Muscle layer of duodenum (tissue), 2 donors: ENCODE results near the gene KCNK10.

Experiments used
- H3K27ac ChIP-seq: one replicate; pipeline ENCODE4 v1.7.0; 2013; ENCODE audit warnings: mild to moderate bottlenecking, low read length
- H3K27me3 ChIP-seq: one replicate; pipeline ENCODE4 v1.7.0; 2013; ENCODE audit warnings: low read depth, mild to moderate bottlenecking, control low read depth, low read length
- H3K36me3 ChIP-seq, 2 donors: one replicate each; pipeline ENCODE4 v1.7.0; 2013; ENCODE audit warnings: low read length in 2 of 2, control low read depth in 1 of 2, mild to moderate bottlenecking in 1 of 2; ENCODE audit not compliant: insufficient read depth in 2 of 2, control insufficient read depth in 1 of 2
- H3K4me1 ChIP-seq, 2 donors: one replicate each; pipeline ENCODE4 v1.7.0; 2013; ENCODE audit warnings: low read length in 2 of 2, mild to moderate bottlenecking in 2 of 2, control low read depth in 1 of 2, moderate library complexity in 1 of 2; ENCODE audit not compliant: insufficient read depth in 2 of 2, control insufficient read depth in 1 of 2
- H3K4me3 ChIP-seq, 2 donors: one replicate each; pipeline ENCODE4 v1.7.0; 2013; ENCODE audit warnings: low read length in 2 of 2, low read depth in 1 of 2, mild to moderate bottlenecking in 1 of 2
- H3K9me3 ChIP-seq, 2 donors: one replicate each; pipeline ENCODE4 v1.7.0; 2013; ENCODE audit warnings: low read length in 2 of 2, control low read depth in 1 of 2, mild to moderate bottlenecking in 1 of 2; ENCODE audit not compliant: control insufficient read depth in 1 of 2
- donor health status: healthy.

The KCNK10 gene

DNA sequence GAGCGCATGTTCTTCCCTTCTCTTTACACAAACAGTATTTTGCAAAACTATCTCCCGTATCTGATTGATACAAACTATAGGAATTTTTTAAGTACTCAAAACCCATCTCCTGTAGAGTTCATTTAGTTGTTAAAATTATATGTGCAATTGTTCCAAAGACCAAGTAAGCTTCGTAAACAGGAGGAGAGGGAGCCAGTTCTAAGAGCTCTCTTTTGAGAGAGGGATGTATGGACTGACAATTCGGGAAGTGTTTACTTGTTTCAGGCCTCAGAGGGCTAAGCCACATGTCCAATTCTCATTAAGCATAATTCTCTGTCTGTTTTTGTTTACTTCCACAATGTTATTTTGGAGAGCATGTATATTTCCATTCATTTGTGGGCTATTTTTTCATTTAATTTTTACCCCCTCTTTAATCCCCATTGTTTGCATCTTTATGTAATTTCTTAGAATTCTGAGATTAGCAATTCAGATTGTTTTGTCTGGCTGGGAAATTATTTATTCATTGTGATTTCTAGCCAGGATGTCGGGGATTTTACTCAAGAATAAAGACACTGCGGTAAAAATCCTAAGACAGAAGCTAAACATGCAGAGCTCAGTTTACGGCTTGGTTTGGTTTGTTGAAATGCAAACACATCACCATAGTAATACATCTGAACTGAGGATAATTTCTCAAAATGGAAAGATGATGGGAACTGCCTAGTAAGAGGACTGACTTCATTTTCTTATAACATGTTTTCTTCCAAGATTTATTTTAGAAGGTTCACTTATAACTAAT lies 126.8 kb downstream of the KCNK10 start:
- no peaks in the 10 kb centered on the region for H3K4me1 ChIP-seq
- H3K4me3 ChIP-seq, result no peak overlapping the region
- H3K27ac ChIP-seq, result no peak overlapping the region
- H3K36me3 ChIP-seq, result no peaks in the 10 kb centered on the region
- no peaks in the 10 kb centered on the region for H3K27me3 ChIP-seq
- H3K9me3 ChIP-seq, result no peaks in the 10 kb centered on the region

DNA sequence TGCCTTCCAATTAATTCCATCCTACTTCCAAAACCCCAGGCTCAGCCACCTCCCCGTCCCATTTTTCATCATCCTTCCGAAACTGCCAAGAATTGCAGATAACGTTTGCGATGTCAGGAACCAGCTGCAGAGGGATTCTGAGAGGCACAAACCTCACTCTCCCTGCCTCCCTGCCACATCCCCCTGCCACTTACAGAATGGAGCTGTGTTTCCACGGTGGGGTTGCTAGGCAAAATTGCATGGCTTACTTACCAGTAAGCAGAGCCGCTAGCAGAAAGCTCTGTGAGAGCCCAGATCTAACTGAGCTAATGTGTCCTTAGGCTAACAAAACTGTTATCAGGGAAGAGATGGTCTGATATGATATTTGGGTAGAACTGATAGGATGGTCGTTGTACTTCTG lies 127.4 kb downstream of the KCNK10 start:
- Histone ChIP-seq H3K27me3 (no peaks in the 10 kb centered on the region), H3K27ac (no peak overlapping the region), H3K9me3 (no peaks in the 10 kb centered on the region), H3K36me3 (no peaks in the 10 kb centered on the region), H3K4me1 (no peaks in the 10 kb centered on the region), H3K4me3 (no peak overlapping the region)

DNA sequence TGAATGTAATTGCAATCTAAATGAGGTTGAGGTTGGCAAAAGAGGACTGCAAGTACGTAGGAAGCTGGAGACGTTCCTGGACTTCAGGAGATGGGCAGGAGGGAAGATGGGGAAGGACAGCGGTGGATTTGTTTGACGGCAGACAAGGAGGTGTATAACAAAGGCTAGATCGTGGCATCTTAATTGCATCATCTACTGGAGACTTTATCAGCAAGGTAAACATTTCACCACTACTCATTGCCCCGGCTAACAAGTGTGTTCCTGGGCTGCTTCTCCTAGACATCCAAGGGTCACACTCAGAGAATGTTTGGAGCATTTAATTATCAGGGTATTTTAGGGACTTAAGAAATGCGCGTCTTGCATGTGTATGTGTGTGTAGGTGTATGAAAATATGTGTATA lies 128.5 kb downstream of the KCNK10 start:
- Histone ChIP-seq H3K36me3 (no peaks in the 10 kb centered on the region), H3K4me3 (no peak overlapping the region), H3K27me3 (no peaks in the 10 kb centered on the region), H3K27ac (no peak overlapping the region), H3K4me1 (no peaks in the 10 kb centered on the region), H3K9me3 (no peaks in the 10 kb centered on the region)

DNA sequence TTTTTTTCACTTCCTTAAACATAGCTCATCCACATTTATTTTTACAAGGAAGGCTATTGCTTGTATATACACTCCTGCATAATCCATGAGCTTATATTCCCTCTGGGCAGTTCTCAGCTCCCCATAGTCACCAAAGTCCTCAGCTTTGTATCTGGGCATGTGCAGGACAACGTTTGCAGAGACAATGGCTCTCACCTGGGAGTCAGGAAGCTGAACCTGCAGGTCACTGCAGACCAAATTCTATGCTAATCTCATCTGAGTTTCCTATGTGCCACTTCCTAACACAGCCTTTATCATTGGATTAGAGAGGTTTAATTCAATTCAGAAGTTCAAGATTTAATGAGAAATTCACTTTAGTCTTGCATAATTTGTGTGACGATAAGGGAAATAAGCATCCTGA lies 131.5 kb downstream of the KCNK10 start:
- H3K27ac ChIP-seq, result no peak overlapping the region
- no peaks in the 10 kb centered on the region for H3K27me3 ChIP-seq
- no peaks in the 10 kb centered on the region for H3K36me3 ChIP-seq
- H3K4me3 ChIP-seq, result no peak overlapping the region
- H3K4me1 ChIP-seq, result peaks cover 0 to 7% of the 10 kb centered on the region in 2 donors
- no peaks in the 10 kb centered on the region for H3K9me3 ChIP-seq

DNA sequence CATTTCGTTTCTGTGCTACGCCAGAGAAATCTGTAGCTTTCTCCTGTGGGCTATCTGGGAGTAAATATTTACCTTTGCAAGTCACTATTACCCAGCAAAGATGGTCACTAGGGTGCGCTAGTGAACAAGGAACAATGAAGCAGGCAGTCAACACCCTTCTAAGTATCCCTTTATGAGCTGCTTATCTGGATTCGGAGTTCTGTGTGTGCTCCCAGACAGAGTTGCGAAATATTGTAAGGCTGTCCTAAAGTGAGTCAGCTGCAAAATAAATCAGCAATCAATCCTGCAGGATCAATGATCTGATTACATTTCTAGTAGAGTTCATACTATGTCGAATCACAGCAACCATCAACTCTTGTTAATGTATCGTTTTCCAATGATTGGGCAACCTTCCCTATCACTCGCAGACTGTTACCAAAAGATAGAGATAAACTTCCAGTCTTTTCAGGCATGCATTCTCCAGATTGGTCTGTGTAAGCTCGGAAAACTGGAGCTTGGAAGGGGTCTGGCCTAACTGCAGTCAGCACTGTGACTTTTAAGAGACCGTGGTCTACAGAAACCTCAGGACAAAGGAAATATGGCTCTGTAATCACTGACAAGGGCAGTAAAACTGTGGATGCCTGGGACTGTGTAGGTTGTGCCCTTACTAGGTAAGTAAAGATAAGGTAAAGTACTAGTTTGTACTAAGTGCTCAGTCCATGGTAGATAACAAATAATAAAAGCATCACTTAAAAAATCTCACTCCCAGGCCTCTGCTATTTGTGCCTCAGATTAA lies 133.5 kb downstream of the KCNK10 start:
- Histone ChIP-seq H3K27ac (no peak overlapping the region), H3K4me1 (peaks cover 0 to 7% of the 10 kb centered on the region in 2 donors), H3K36me3 (no peaks in the 10 kb centered on the region), H3K27me3 (no peaks in the 10 kb centered on the region), H3K4me3 (peak overlapping the region; percentile 12 to 53), H3K9me3 (no peaks in the 10 kb centered on the region)

DNA sequence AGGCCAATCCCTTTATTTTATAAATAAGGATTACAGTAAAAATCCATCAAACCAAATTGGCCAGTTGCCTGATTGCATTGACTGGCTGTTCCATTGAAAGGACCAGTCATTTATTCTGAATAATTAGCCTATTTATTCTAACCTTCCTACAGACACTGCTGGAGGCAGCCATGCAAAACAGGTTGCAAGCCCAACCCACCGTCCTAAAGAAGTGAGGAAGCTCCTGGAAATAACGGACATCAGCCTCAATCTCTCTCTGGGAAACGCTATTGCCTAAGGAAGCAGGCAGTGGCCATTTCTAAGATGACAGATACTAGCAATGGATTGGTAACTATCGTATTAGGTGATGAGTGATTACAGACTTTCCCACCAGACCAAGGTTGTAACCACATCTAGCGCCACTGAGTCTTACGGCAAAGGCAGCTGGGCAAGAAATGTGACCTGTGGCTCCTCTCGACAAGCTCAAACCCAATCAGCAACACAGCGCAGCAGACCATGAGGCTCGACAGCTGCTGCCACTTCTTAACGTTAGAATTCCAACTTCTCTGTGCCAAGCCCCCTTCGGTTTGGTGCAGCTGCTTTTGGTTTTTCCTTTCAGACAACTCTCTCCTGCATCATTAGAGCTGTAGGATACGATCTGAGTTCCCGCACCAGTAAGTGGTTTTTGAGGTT lies 134.2 kb downstream of the KCNK10 start:
- Histone ChIP-seq H3K4me1 (peaks cover 0 to 7% of the 10 kb centered on the region in 2 donors), H3K4me3 (peak overlapping the region; percentile 12 to 53), H3K36me3 (no peaks in the 10 kb centered on the region), H3K9me3 (no peaks in the 10 kb centered on the region), H3K27me3 (no peaks in the 10 kb centered on the region), H3K27ac (no peak overlapping the region)

DNA sequence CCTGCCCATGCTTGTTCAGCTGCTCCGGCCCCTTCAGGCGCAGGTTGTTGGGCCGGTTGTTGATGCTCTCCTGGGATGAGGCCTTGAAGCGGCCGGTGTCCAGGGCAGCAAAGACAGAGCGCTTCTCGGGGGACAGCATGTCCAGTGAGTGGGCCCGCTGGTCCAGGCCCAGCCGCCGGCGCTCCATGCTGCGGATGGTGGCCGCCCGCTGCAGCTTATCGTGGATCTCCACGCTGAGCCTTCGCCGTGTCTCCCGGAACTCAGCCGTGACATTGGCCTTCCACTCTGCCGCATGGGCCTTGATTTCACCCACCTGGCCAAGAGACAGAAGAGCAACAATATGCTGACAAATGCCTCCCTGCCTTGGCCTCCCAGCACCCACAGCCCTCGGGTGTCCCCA lies 137.2 kb downstream of the KCNK10 start:
- Histone ChIP-seq H3K27me3 (no peaks in the 10 kb centered on the region), H3K4me3 (no peak overlapping the region), H3K27ac (no peak overlapping the region), H3K9me3 (no peaks in the 10 kb centered on the region), H3K4me1 (peaks cover 0 to 7% of the 10 kb centered on the region in 2 donors), H3K36me3 (no peaks in the 10 kb centered on the region)

DNA sequence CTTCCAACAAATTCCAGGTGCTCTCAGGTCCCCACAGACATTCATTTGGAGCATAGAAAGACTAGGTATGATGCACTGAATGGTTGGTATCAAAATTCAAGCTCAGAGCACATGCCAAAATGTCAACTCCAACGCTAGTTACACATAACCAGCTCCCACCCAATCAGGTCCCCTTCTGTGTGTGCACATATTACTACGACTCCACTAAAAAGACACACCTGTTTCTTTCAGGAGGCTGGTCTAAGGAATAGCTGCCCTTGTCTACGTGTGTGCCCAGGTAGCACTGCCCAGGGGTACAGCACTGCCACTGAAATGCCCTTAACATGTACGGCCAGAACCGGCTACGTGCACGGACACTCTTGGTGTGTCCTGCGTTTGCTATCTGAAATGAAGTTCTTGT lies 138.1 kb downstream of the KCNK10 start:
- no peaks in the 10 kb centered on the region for H3K36me3 ChIP-seq
- no peak overlapping the region for H3K27ac ChIP-seq
- H3K9me3 ChIP-seq, result no peaks in the 10 kb centered on the region
- peaks cover 0 to 7% of the 10 kb centered on the region in 2 donors for H3K4me1 ChIP-seq
- no peaks in the 10 kb centered on the region for H3K27me3 ChIP-seq
- H3K4me3 ChIP-seq, result no peak overlapping the region

DNA sequence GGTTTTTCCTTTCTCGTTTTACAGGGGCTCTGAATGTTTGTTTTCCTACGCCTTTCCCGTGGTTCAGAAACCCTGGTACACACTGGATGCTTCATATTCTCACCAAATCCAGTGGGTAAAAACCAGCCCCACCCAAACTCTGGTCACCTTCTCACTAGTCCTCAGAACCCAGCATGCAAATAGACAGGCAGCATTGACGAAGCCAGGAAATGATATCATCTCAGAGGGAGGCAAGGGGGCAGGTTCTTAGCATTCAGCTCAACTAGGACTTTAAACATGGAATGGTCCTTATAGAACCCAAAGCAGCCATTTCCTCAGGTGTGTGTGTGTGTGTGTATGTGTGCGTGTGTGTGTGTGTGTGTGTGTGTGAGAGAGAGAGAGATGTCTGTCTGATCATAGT lies 142.0 kb downstream of the KCNK10 start:
- Histone ChIP-seq H3K4me1 (no peaks in the 10 kb centered on the region), H3K4me3 (no peak overlapping the region), H3K27ac (no peak overlapping the region), H3K36me3 (no peaks in the 10 kb centered on the region), H3K9me3 (no peaks in the 10 kb centered on the region), H3K27me3 (no peaks in the 10 kb centered on the region)

DNA sequence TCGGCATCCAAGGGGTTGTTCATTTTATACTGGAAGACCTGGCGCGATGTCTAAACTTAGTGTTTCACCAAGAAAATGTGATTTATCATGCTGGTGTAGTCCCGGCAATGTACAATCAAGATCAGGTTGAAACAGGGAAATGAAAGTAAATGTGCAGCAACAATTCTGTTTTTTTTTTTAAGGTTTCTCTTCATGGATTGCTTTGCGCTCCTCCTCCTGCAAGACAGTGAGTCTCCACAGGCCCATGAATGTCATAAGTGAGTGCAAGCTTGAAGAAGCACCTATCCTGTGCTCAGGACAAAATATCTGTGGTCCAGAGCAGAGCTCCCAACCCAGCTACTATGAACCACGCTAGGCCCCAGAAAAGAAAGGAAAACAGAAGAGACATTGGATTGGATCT lies 143.4 kb downstream of the KCNK10 start:
- no peaks in the 10 kb centered on the region for H3K4me1 ChIP-seq
- H3K4me3 ChIP-seq, result no peak overlapping the region
- H3K27ac ChIP-seq, result no peak overlapping the region
- H3K27me3 ChIP-seq, result no peaks in the 10 kb centered on the region
- no peaks in the 10 kb centered on the region for H3K36me3 ChIP-seq
- H3K9me3 ChIP-seq, result no peaks in the 10 kb centered on the region

DNA sequence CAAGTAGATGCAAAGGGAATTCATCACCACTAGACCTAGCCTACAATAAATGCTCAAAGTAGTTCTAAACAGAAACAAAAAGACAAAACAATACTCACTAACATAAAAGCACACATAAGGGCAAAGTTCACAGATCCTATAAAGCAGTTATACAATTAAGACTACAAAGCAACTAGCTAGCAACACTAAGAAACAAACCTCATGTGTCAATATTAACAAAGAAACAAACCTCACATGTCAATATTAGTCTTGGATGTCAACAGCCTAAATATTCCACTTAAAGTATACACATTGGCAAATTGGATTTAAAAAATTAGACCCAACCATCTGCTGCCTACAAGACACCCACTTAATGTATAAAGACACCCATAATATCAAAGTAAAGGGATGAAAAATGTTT lies 152.7 kb downstream of the KCNK10 start:
- Histone ChIP-seq H3K9me3 (peaks cover 0 to 7% of the 10 kb centered on the region in 2 donors), H3K4me3 (no peak overlapping the region), H3K4me1 (no peaks in the 10 kb centered on the region), H3K36me3 (no peaks in the 10 kb centered on the region), H3K27me3 (no peaks in the 10 kb centered on the region), H3K27ac (no peak overlapping the region)
